Upper lobe of left lung (tissue), 6 donors: ENCODE data around the gene AQP1. TPM values are rescaled to one million over a fixed set of nuclear protein-coding genes. Genes with fewer than 3 reads are reported as not detected.
A peak's percentile ranks its signal among the peaks of the same experiment; 100 is the strongest.

Source experiments
- ATAC-seq, 2 donors: fragments of 200-7000 bp; cut with Tn5 transposase; one replicate each; pipeline ENCODE4 v1.9.1; 2022; ENCODE audit warnings: mild to moderate bottlenecking in 2 of 2, moderate library complexity in 2 of 2; ENCODE audit not compliant: low FRiP score in 2 of 2
- DNase-seq, 2 donors: peaks; one replicate each; pipeline ENCODE4 v3.0.0-alpha.2; 2019 to 2020
- H3K27ac ChIP-seq, 4 donors: fragments of 200-600 bp; sonication (generic); one replicate each; pipeline ENCODE4 v1.5.1; 2016 to 2019
- H3K27me3 ChIP-seq, 4 donors: fragments of 200-600 bp; sonication (generic); one replicate each; pipeline ENCODE4 v1.5.1; 2017 to 2019
- H3K36me3 ChIP-seq, 4 donors: fragments of 200-600 bp; sonication (generic); one replicate each; pipeline ENCODE4 v1.5.1; 2016 to 2019
- H3K4me1 ChIP-seq, 4 donors: fragments of 200-600 bp; sonication (generic); one replicate each; pipeline ENCODE4 v1.5.1; 2018 to 2019
- H3K4me3 ChIP-seq, 4 donors: fragments of 200-600 bp; sonication (generic); one replicate each; pipeline ENCODE4 v1.5.1; 2017 to 2019; ENCODE audit warnings: mild to moderate bottlenecking in 2 of 4, moderate library complexity in 1 of 4
- H3K9me3 ChIP-seq, 4 donors: fragments of 200-600 bp; sonication (generic); one replicate each; pipeline ENCODE4 v1.5.1; 2018 to 2019
- EP300 ChIP-seq, 4 donors: sonication (generic); formaldehyde crosslinking; IDR thresholded peaks; one replicate each; pipeline ENCODE4 v1.5.1; 2017; ENCODE audit warnings: antibody characterized with exemption in 4 of 4, control low read depth in 2 of 4
- POLR2A ChIP-seq, 4 donors: fragments of 450-650 bp; IDR thresholded peaks; one replicate each; pipeline ENCODE4 v1.5.1; 2016 to 2017; ENCODE audit warnings: antibody characterized with exemption in 4 of 4, mild to moderate bottlenecking in 2 of 4
- POLR2AphosphoS5 ChIP-seq, 2 donors: sonication (generic); formaldehyde crosslinking; IDR thresholded peaks; one replicate each; pipeline ENCODE4 v1.5.1; 2017; ENCODE audit warnings: antibody characterized with exemption in 2 of 2
- WGBS, 2 donors: methylation state at CpG; one replicate each; pipeline ENCODE4 v1.1.5; 2017 to 2018; 5-methylcytosine and 5-hydroxymethylcytosine counted together
- total RNA-seq, 6 donors: library from RNA; depleted of rRNA in 4 of 6; stranded (reverse); fragments of >200 nt in 4 of 6; gene quantifications; one replicate each; pipeline versions ENCODE4 v1.1.0 to v1.2.1, GENCODE V29; 2016 to 2021
- TF ChIP-seq, protein P1 (sequence below), 6 experiments: fragments of 450-650 bp in 4 of 6; fragments of 200-600 bp in 2 of 6; sonication (generic) in 2 of 6; IDR thresholded peaks; one replicate each; pipeline ENCODE4 v1.5.1; 2016 to 2019; ENCODE audit warnings: antibody characterized with exemption in 6 of 6
- donor health status: DM: no; HTN: no; CAD: no; lungs with moderate emphysema.
- donor health status: DM: no; HTN: yes; CAD: no; lungs with severe emphysema.

The AQP1 gene
- total RNA-seq, 6 donors from 2014 or later: 113 to 1,228 (median 802) TPM

GRCh38 chr7:30916767-30917166 is 5.1 kb downstream of the AQP1 start:
- DNase-seq (no peak), ATAC-seq (no peak)
- H3K9me3 ChIP-seq: no peaks in the 10 kb centered on the region
- WGBS, 2 donors: 74 to 84% methylated on average over 6 to 7 of the region's 7 CpGs
- H3K4me3 ChIP-seq: peak overlapping the region; percentile 1 to 70 (median 64)
- peaks cover 51 to 74% (median 55%) of the 10 kb centered on the region in 4 donors for H3K4me1 ChIP-seq
- H3K36me3 ChIP-seq: peaks cover 0 to 34% (median 9%) of the 10 kb centered on the region in 4 donors
- H3K27ac ChIP-seq: peak overlapping the region in 3 of 4 donors; percentile 13 to 89 (median 88)
- TF ChIP-seq POLR2A (IDR thresholded peaks at IDR 0.05) (no peak), EP300 (IDR thresholded peaks at IDR 0.05) (no peak), POLR2AphosphoS5 (IDR thresholded peaks at IDR 0.05) (no peak)
- TF ChIP-seq, protein P1, sequence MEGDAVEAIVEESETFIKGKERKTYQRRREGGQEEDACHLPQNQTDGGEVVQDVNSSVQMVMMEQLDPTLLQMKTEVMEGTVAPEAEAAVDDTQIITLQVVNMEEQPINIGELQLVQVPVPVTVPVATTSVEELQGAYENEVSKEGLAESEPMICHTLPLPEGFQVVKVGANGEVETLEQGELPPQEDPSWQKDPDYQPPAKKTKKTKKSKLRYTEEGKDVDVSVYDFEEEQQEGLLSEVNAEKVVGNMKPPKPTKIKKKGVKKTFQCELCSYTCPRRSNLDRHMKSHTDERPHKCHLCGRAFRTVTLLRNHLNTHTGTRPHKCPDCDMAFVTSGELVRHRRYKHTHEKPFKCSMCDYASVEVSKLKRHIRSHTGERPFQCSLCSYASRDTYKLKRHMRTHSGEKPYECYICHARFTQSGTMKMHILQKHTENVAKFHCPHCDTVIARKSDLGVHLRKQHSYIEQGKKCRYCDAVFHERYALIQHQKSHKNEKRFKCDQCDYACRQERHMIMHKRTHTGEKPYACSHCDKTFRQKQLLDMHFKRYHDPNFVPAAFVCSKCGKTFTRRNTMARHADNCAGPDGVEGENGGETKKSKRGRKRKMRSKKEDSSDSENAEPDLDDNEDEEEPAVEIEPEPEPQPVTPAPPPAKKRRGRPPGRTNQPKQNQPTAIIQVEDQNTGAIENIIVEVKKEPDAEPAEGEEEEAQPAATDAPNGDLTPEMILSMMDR (IDR thresholded peaks at IDR 0.05): no peak
- no peaks in the 10 kb centered on the region for H3K27me3 ChIP-seq

DNA sequence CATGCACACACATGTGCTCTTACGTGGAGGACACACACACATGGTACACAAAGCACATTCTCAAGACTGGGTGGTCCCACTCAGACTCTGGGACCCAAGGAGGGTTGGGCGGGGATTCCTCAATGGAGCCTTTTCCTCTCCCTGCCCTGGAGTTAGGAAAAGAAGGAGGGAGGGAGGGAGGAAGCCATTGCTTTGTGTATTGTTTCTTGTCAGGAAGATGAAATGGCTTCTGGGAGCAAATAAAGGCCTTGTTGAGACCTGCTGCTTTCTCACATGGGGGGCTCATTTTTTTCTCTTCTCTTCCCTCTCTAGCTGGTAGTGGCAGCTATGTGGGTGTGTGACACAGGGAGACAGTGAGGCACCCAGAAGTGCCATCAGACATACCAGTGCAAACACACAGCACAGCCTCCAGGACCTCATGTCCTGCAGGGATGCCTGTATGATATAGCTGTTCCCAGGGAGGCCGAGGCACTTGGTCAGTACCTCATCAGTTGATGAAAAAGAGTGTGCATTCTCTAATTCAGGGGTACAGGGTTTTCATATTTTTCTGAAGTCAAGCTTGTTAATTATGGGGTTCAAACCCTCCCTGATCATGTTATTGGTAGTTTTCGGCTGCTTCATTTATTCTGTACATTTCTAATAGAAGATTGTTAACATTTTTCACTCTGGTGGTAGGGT is 5.7 kb downstream of the AQP1 start:
- no peak for DNase-seq
- ATAC-seq: no peak
- TF ChIP-seq, protein P1 (IDR thresholded peaks at IDR 0.05): no peak
- TF ChIP-seq POLR2A (IDR thresholded peaks at IDR 0.05): no peak
- TF ChIP-seq EP300 (IDR thresholded peaks at IDR 0.05): no peak
- no peak for TF ChIP-seq POLR2AphosphoS5 (IDR thresholded peaks at IDR 0.05)
- Histone ChIP-seq H3K27me3 (no peaks in the 10 kb centered on the region), H3K36me3 (peaks cover 4 to 40% (median 15%) of the 10 kb centered on the region in 4 donors), H3K9me3 (no peaks in the 10 kb centered on the region), H3K27ac (peak overlapping the region in 3 of 4 donors; percentile 38 to 89 (median 88)), H3K4me1 (peaks cover 57 to 78% (median 59%) of the 10 kb centered on the region in 4 donors), H3K4me3 (peak overlapping the region in 2 of 4 donors; percentile 68 to 70)
- 69 to 75% methylated on average over 4 of the region's 4 CpGs for whole genome bisulfite sequencing, 2 donors

- DNase-seq (peak in 1 of 2 donors; percentile 20), ATAC-seq (no peak)
- H3K4me1 ChIP-seq: peaks cover 62 to 73% (median 64%) of the 10 kb centered on the region in 4 donors
- H3K36me3 ChIP-seq: peaks cover 10 to 53% (median 28%) of the 10 kb centered on the region in 4 donors
- TF ChIP-seq POLR2AphosphoS5 (IDR thresholded peaks at IDR 0.05) (no peak), POLR2A (IDR thresholded peaks at IDR 0.05) (no peak), EP300 (IDR thresholded peaks at IDR 0.05) (no peak)
- TF ChIP-seq, protein P1 (IDR thresholded peaks at IDR 0.05): no peak
- H3K27ac ChIP-seq: peak overlapping the region; percentile 9 to 89 (median 63)
- peak overlapping the region in 1 of 4 donors; percentile 70 for H3K4me3 ChIP-seq
- H3K9me3 ChIP-seq: no peaks in the 10 kb centered on the region
- 60 to 77% methylated on average over 1 to 4 of the region's 4 CpGs for WGBS, 2 donors
- H3K27me3 ChIP-seq: no peaks in the 10 kb centered on the region
Observed at GRCh38 chr7:30918676-30919075, 7.0 kb downstream of the AQP1 start.

DNA sequence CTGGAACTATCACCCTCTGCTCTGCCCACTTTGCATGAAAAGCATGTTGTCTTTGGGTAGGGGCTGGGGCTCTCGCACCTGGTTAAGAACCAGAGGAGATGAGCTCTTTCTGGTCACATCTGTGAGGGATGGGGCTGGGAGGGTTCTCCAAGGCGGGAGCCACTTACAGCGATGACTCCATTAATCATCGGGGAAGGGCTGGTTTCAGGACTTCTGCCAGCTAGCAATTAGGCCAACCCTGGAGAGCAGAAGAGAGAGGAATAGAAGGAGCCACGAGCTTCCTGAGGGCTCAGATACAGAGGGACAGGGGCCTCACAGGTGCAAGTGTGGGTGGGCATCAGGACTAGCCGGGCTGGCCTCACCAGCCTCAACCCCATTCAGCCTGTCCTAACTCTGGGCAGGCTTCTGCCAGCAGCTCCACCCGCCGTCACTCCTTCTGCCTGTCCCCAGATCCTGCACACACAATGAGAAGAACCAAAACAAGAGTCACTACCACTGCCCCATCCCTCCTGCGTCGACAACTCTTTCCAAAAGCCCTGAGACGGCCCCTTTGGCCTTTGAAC is 8.4 kb downstream of the AQP1 start:
- no peaks in the 10 kb centered on the region for H3K27me3 ChIP-seq
- no peaks in the 10 kb centered on the region for H3K9me3 ChIP-seq
- peak overlapping the region in 1 of 4 donors; percentile 14 for H3K4me3 ChIP-seq
- H3K36me3 ChIP-seq: peaks cover 15 to 55% (median 41%) of the 10 kb centered on the region in 4 donors
- peak overlapping the region; percentile 49 to 89 (median 74) for H3K27ac ChIP-seq
- 53 to 58% methylated on average over 11 of the region's 11 CpGs for WGBS, 2 donors
- DNase-seq (peak; percentile 23 to 29), ATAC-seq (peak in 1 of 2 donors; percentile 16)
- TF ChIP-seq EP300 (IDR thresholded peaks at IDR 0.05) (no peak), POLR2A (IDR thresholded peaks at IDR 0.05) (no peak), POLR2AphosphoS5 (IDR thresholded peaks at IDR 0.05) (no peak)
- TF ChIP-seq, protein P1 (IDR thresholded peaks at IDR 0.05): no peak
- peaks cover 50 to 70% (median 64%) of the 10 kb centered on the region in 4 donors for H3K4me1 ChIP-seq
